Naive thymus-derived CD4-positive, alpha-beta T cell (primary cell): ENCODE data around the gene DGKK. TPM values are rescaled to one million over a fixed set of nuclear protein-coding genes. Genes with fewer than 3 reads are reported as not detected.

Source experiments
- ATAC-seq: fragments of 150-1000 bp; cut with Tn5 transposase; 2 replicates; pipeline ENCODE4 v1.10.0; 2021; ENCODE audit warnings: mild to moderate bottlenecking, moderate library complexity
- CTCF ChIA-PET: fragments of 350-600 bp; sonication (Branson Sonifier 250); formaldehyde crosslinking; loops from one replicate; lab custom pipeline; 2021; ENCODE audit warnings: antibody characterized with exemption; lab: Charles Lee
- POLR2A ChIA-PET: fragments of 350-600 bp; sonication (Branson Sonifier 250); formaldehyde crosslinking; loops from one replicate; lab custom pipeline; 2021; ENCODE audit warnings: antibody characterized with exemption, inconsistent platforms; lab: Charles Lee
- DNase-seq, 9 donors: peaks; one replicate each; pipeline versions ENCODE4 v3.0.0 to v3.0.0-alpha.2; 2020 to 2022; ENCODE audit warnings: mixed read lengths in 1 of 9
- H3K27ac ChIP-seq: one replicate; pipeline ENCODE4 v1.7.0; 2013; ENCODE audit warnings: mild to moderate bottlenecking, low read depth, low read length, moderate library complexity
- H3K27me3 ChIP-seq, 2 donors: one replicate each; pipeline ENCODE4 v1.7.0; 2013; ENCODE audit warnings: low read length in 2 of 2, mild to moderate bottlenecking in 2 of 2, moderate library complexity in 2 of 2; ENCODE audit not compliant: control insufficient read depth in 2 of 2, insufficient read depth in 2 of 2
- H3K36me3 ChIP-seq, 3 experiments: 1 replicate in 2 of 3; 2 replicates in 1 of 3; pipeline ENCODE4 v1.7.0; 2013; ENCODE audit warnings: low read length in 3 of 3, mild to moderate bottlenecking in 3 of 3, moderate library complexity in 1 of 3; ENCODE audit not compliant: insufficient read depth in 3 of 3, control insufficient read depth in 2 of 3
- H3K4me1 ChIP-seq, 2 donors: one replicate each; pipeline ENCODE4 v1.7.0; 2013; ENCODE audit warnings: low read length in 2 of 2, mild to moderate bottlenecking in 2 of 2, moderate library complexity in 1 of 2; ENCODE audit not compliant: control insufficient read depth in 2 of 2, insufficient read depth in 2 of 2
- H3K4me3 ChIP-seq: 2 replicates; pipeline ENCODE4 v1.7.0; 2013; ENCODE audit warnings: mild to moderate bottlenecking, low read length
- H3K9me3 ChIP-seq, 3 experiments: 1 replicate in 2 of 3; 2 replicates in 1 of 3; pipeline ENCODE4 v1.7.0; 2013; ENCODE audit warnings: low read length in 3 of 3; ENCODE audit not compliant: control insufficient read depth in 2 of 3
- H3K27ac Mint-ChIP-seq, 9 donors: one replicate each; pipeline ENCODE4 v1.8.0; 2020 to 2022; ENCODE audit warnings: mixed read lengths in 9 of 9, mild to moderate bottlenecking in 8 of 9, moderate library complexity in 5 of 9, inconsistent platforms in 2 of 9
- H3K27me3 Mint-ChIP-seq, 5 donors: one replicate each; pipeline ENCODE4 v1.8.0; 2021 to 2022; ENCODE audit warnings: mixed read lengths in 5 of 5, mild to moderate bottlenecking in 1 of 5
- H3K36me3 Mint-ChIP-seq, 5 donors: one replicate each; pipeline ENCODE4 v1.8.0; 2020 to 2022; ENCODE audit warnings: mixed read lengths in 5 of 5, mild to moderate bottlenecking in 3 of 5, inconsistent platforms in 1 of 5
- H3K4me1 Mint-ChIP-seq, 7 donors: one replicate each; pipeline ENCODE4 v1.8.0; 2020 to 2022; ENCODE audit warnings: mixed read lengths in 7 of 7, mild to moderate bottlenecking in 3 of 7, inconsistent platforms in 1 of 7
- H3K4me3 Mint-ChIP-seq, 10 donors: one replicate each; pipeline ENCODE4 v1.8.0; 2020 to 2022; ENCODE audit warnings: mild to moderate bottlenecking in 10 of 10, mixed read lengths in 10 of 10, moderate library complexity in 6 of 10, inconsistent platforms in 2 of 10
- H3K9me3 Mint-ChIP-seq, 11 donors: one replicate each; pipeline ENCODE4 v1.8.0; 2020 to 2022; ENCODE audit warnings: mixed read lengths in 11 of 11, mild to moderate bottlenecking in 4 of 11, inconsistent platforms in 1 of 11, moderate library complexity in 1 of 11
- intact Hi-C, 2 donors: fragments of 100-400 bp; cut with micrococcal nuclease; formaldehyde crosslinking; loops; one replicate each; pipeline ENCODE4 v1.15.1; 2023
- polyA plus RNA-seq, 2 donors: library from polyadenylated mRNA; unstranded; fragments of 300-500 nt; fragmentation: Illumina TruSeq; gene quantifications; one replicate each; pipeline ENCODE4 v1.2.3, GENCODE V29; 2021
- total RNA-seq, 6 experiments: library from RNA in 5 of 6; stranded (reverse) in 5 of 6; gene quantifications; 1 replicate in 5 of 6; 2 replicates in 1 of 6; pipeline ENCODE4 v1.2.3 and lab custom pipeline; 2021 to 2026

The DGKK gene
- total and polyA plus RNA-seq, 7 experiments from 2014 or later, result 0.11 to 0.96 TPM; not detected in 5

DNA sequence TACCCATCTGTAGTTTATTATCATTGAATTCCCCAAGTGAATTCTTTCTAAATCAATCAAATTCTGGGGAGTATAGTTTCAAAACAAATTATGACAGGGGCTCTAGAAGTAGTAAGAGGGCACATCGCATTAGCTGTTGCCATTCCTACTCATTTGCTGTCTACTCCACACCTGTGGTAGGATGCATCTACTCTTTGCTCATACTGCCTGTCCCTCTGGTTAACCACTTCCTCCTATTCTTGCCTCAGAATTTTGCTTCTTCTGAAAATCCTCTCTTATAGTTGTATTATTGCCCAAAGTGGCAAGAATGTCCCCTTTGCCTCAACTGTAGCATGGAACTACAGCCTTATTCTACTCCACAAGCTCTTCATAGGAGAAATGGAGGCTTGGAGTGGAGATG, 12.7 kb upstream of the DGKK start:
- Mint-ChIP-seq H3K36me3 (peaks cover 0 to 4% (median 0%) of the 10 kb centered on the region in 5 donors), H3K27me3 (peaks cover 3 to 26% (median 20%) of the 10 kb centered on the region in 5 donors), H3K27ac (peak overlapping the region in 1 of 9 donors; percentile 9), H3K4me3 (no peak overlapping the region), H3K9me3 (peaks cover 0 to 6% (median 3%) of the 10 kb centered on the region in 11 donors), H3K4me1 (peaks cover 0 to 2% (median 0%) of the 10 kb centered on the region in 7 donors)
- no peak overlapping the region for H3K27ac ChIP-seq
- no peaks in the 10 kb centered on the region for H3K27me3 ChIP-seq
- POLR2A ChIA-PET, result no interaction called here
- CTCF ChIA-PET, result no interaction called here
- H3K36me3 ChIP-seq, result no peaks in the 10 kb centered on the region
- no peaks in the 10 kb centered on the region for H3K9me3 ChIP-seq
- intact Hi-C loops, result no loop called here
- no peak overlapping the region for H3K4me3 ChIP-seq
- DNase-seq (no peak), ATAC-seq (no peak)
- no peaks in the 10 kb centered on the region for H3K4me1 ChIP-seq

DNA sequence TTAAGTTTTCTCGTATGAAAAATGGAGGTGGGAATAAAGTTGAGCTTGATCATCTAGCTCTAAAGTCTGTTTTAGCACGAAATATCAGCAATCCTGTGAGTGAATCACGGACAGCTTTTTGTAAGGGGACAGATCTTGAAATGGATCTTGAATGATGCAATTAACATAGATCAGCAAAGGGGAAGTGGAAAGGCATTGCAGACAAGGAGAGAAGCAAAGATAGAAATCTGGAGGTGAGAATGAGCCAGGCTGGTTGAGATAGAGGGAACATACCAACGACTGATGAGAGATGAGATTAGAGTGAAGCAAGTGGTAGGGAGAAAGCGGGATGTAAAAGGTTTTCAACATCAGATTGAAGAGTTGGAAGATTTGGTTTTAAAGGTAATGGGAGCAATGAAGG, 4.6 kb upstream of the DGKK start:
- H3K4me3 ChIP-seq, result no peak overlapping the region
- intact Hi-C loops, result no loop called here
- no peaks in the 10 kb centered on the region for H3K9me3 ChIP-seq
- POLR2A ChIA-PET, result no interaction called here
- Mint-ChIP-seq H3K27ac (no peak overlapping the region), H3K4me3 (no peak overlapping the region), H3K36me3 (no peaks in the 10 kb centered on the region), H3K27me3 (peaks cover 31 to 55% (median 42%) of the 10 kb centered on the region in 5 donors), H3K9me3 (no peaks in the 10 kb centered on the region), H3K4me1 (peaks cover 0 to 13% (median 8%) of the 10 kb centered on the region in 7 donors)
- ATAC-seq (no peak), DNase-seq (no peak)
- no peaks in the 10 kb centered on the region for H3K36me3 ChIP-seq
- no peaks in the 10 kb centered on the region for H3K4me1 ChIP-seq
- CTCF ChIA-PET, result no interaction called here
- no peaks in the 10 kb centered on the region for H3K27me3 ChIP-seq
- H3K27ac ChIP-seq, result no peak overlapping the region

DNA sequence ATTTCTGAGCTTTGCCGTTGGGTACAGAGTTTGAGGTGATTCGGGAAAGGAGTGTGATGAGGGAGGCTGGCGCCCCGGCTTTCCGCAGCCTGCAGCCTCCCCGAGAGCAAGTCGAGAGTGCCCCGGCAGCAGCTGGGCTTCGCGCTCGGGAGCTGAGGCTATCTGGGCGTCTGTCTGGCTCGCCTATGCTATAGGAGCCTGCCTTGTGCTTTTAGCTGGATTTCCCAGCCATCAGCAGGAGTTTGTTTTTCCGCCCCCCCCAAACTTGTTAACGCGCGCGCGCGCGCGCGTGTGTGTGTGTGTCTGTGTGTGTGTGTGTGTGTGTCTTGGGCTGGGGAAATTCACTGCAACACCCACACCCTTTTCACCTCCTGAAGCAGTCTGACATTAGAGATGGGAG, 765 bp upstream of the DGKK start:
- H3K27ac ChIP-seq, result no peak overlapping the region
- H3K9me3 Mint-ChIP-seq, result peaks cover 0 to 1% (median 0%) of the 10 kb centered on the region in 11 donors
- ChIA-PET CTCF (no interaction called here), POLR2A (no interaction called here)
- DNase-seq (no peak), ATAC-seq (no peak)
- H3K36me3 ChIP-seq, result no peaks in the 10 kb centered on the region
- intact Hi-C loops, result no loop called here
- no peaks in the 10 kb centered on the region for H3K36me3 Mint-ChIP-seq
- no peaks in the 10 kb centered on the region for H3K27me3 ChIP-seq
- no peak overlapping the region for H3K4me3 ChIP-seq
- peak overlapping the region in 7 of 10 donors; percentile 10 to 60 (median 37) for H3K4me3 Mint-ChIP-seq
- H3K4me1 ChIP-seq, result no peaks in the 10 kb centered on the region
- peaks cover 0 to 20% (median 8%) of the 10 kb centered on the region in 7 donors for H3K4me1 Mint-ChIP-seq
- H3K27ac Mint-ChIP-seq, result no peak overlapping the region
- H3K27me3 Mint-ChIP-seq, result peaks cover 33 to 56% (median 51%) of the 10 kb centered on the region in 5 donors
- no peaks in the 10 kb centered on the region for H3K9me3 ChIP-seq

- Histone ChIP-seq H3K36me3 (no peaks in the 10 kb centered on the region), H3K27ac (no peak overlapping the region), H3K4me1 (no peaks in the 10 kb centered on the region), H3K27me3 (no peaks in the 10 kb centered on the region), H3K4me3 (no peak overlapping the region), H3K9me3 (no peaks in the 10 kb centered on the region)
- CTCF ChIA-PET, result no interaction called here
- DNase-seq (no peak), ATAC-seq (no peak)
- Mint-ChIP-seq H3K36me3 (no peaks in the 10 kb centered on the region), H3K4me3 (no peak overlapping the region), H3K9me3 (peaks cover 0 to 1% (median 0%) of the 10 kb centered on the region in 11 donors), H3K4me1 (peaks cover 0 to 20% (median 8%) of the 10 kb centered on the region in 7 donors), H3K27ac (no peak overlapping the region), H3K27me3 (peaks cover 38 to 59% (median 44%) of the 10 kb centered on the region in 5 donors)
- intact Hi-C loops, result no loop called here
- POLR2A ChIA-PET, result no interaction called here
These were observed 1.4 kb downstream of the DGKK start for GRCh38 chrX:50469206-50469605.

- Mint-ChIP-seq H3K9me3 (peaks cover 0 to 2% (median 0%) of the 10 kb centered on the region in 11 donors), H3K4me3 (no peak overlapping the region), H3K27ac (no peak overlapping the region), H3K27me3 (peaks cover 6 to 25% (median 16%) of the 10 kb centered on the region in 5 donors), H3K36me3 (no peaks in the 10 kb centered on the region), H3K4me1 (no peaks in the 10 kb centered on the region)
- H3K36me3 ChIP-seq, result no peaks in the 10 kb centered on the region
- no peak for DNase-seq
- POLR2A ChIA-PET, result no interaction called here
- no peaks in the 10 kb centered on the region for H3K9me3 ChIP-seq
- intact Hi-C loops, result no loop called here
- H3K27me3 ChIP-seq, result no peaks in the 10 kb centered on the region
- H3K4me3 ChIP-seq, result no peak overlapping the region
- CTCF ChIA-PET, result no interaction called here
- no peak for ATAC-seq
- H3K4me1 ChIP-seq, result no peaks in the 10 kb centered on the region
- no peak overlapping the region for H3K27ac ChIP-seq
These were observed 11.0 kb downstream of the DGKK start for GRCh38 chrX:50459615-50460014.

- Histone ChIP-seq H3K27me3 (no peaks in the 10 kb centered on the region), H3K27ac (no peak overlapping the region), H3K4me3 (no peak overlapping the region), H3K9me3 (no peaks in the 10 kb centered on the region), H3K4me1 (no peaks in the 10 kb centered on the region), H3K36me3 (no peaks in the 10 kb centered on the region)
- peaks cover 6 to 26% (median 17%) of the 10 kb centered on the region in 5 donors for H3K27me3 Mint-ChIP-seq
- no peak overlapping the region for H3K4me3 Mint-ChIP-seq
- no peaks in the 10 kb centered on the region for H3K36me3 Mint-ChIP-seq
- H3K9me3 Mint-ChIP-seq, result peaks cover 0 to 2% (median 0%) of the 10 kb centered on the region in 11 donors
- DNase-seq (no peak), ATAC-seq (no peak)
- CTCF ChIA-PET, result no interaction called here
- intact Hi-C loops, result no loop called here
- no peak overlapping the region for H3K27ac Mint-ChIP-seq
- no peaks in the 10 kb centered on the region for H3K4me1 Mint-ChIP-seq
- POLR2A ChIA-PET, result no interaction called here
These were observed 12.1 kb downstream of the DGKK start for GRCh38 chrX:50458483-50458882.

GRCh38 chrX:50456712-50457484, 13.7 kb downstream of the DGKK start:
- ATAC-seq (no peak), DNase-seq (no peak)
- H3K27me3 ChIP-seq, result no peaks in the 10 kb centered on the region
- Mint-ChIP-seq H3K4me3 (no peak overlapping the region), H3K36me3 (no peaks in the 10 kb centered on the region), H3K4me1 (no peaks in the 10 kb centered on the region), H3K27ac (no peak overlapping the region), H3K9me3 (no peaks in the 10 kb centered on the region), H3K27me3 (peaks cover 4 to 16% (median 9%) of the 10 kb centered on the region in 5 donors)
- no peak overlapping the region for H3K4me3 ChIP-seq
- H3K27ac ChIP-seq, result no peak overlapping the region
- intact Hi-C loops, result no loop called here
- H3K4me1 ChIP-seq, result no peaks in the 10 kb centered on the region
- H3K9me3 ChIP-seq, result no peaks in the 10 kb centered on the region
- CTCF ChIA-PET, result no interaction called here
- H3K36me3 ChIP-seq, result no peaks in the 10 kb centered on the region
- POLR2A ChIA-PET, result no interaction called here
